Upper lobe of left lung (tissue), 6 donors: ENCODE measurements around the gene MYOF. TPM values are rescaled to one million over a fixed set of nuclear protein-coding genes. Genes with fewer than 3 reads are reported as not detected.

Source experiments
- ATAC-seq, 2 donors: fragments of 200-7000 bp; cut with Tn5 transposase; one replicate each; pipeline ENCODE4 v1.9.1; 2022; ENCODE audit warnings: mild to moderate bottlenecking in 2 of 2, moderate library complexity in 2 of 2; ENCODE audit not compliant: low FRiP score in 2 of 2
- DNase-seq, 2 donors: peaks; one replicate each; pipeline ENCODE4 v3.0.0-alpha.2; 2019 to 2020
- H3K27ac ChIP-seq, 4 donors: fragments of 200-600 bp; sonication (generic); one replicate each; pipeline ENCODE4 v1.5.1; 2016 to 2019
- H3K27me3 ChIP-seq, 4 donors: fragments of 200-600 bp; sonication (generic); one replicate each; pipeline ENCODE4 v1.5.1; 2017 to 2019
- H3K36me3 ChIP-seq, 4 donors: fragments of 200-600 bp; sonication (generic); one replicate each; pipeline ENCODE4 v1.5.1; 2016 to 2019
- H3K4me1 ChIP-seq, 4 donors: fragments of 200-600 bp; sonication (generic); one replicate each; pipeline ENCODE4 v1.5.1; 2018 to 2019
- H3K4me3 ChIP-seq, 4 donors: fragments of 200-600 bp; sonication (generic); one replicate each; pipeline ENCODE4 v1.5.1; 2017 to 2019; ENCODE audit warnings: mild to moderate bottlenecking in 2 of 4, moderate library complexity in 1 of 4
- H3K9me3 ChIP-seq, 4 donors: fragments of 200-600 bp; sonication (generic); one replicate each; pipeline ENCODE4 v1.5.1; 2018 to 2019
- CTCF ChIP-seq, 6 experiments: fragments of 450-650 bp in 4 of 6; fragments of 200-600 bp in 2 of 6; sonication (generic) in 2 of 6; IDR thresholded peaks; one replicate each; pipeline ENCODE4 v1.5.1; 2016 to 2019; ENCODE audit warnings: antibody characterized with exemption in 6 of 6
- EP300 ChIP-seq, 4 donors: sonication (generic); formaldehyde crosslinking; IDR thresholded peaks; one replicate each; pipeline ENCODE4 v1.5.1; 2017; ENCODE audit warnings: antibody characterized with exemption in 4 of 4, control low read depth in 2 of 4
- POLR2A ChIP-seq, 4 donors: fragments of 450-650 bp; IDR thresholded peaks; one replicate each; pipeline ENCODE4 v1.5.1; 2016 to 2017; ENCODE audit warnings: antibody characterized with exemption in 4 of 4, mild to moderate bottlenecking in 2 of 4
- POLR2AphosphoS5 ChIP-seq, 2 donors: sonication (generic); formaldehyde crosslinking; IDR thresholded peaks; one replicate each; pipeline ENCODE4 v1.5.1; 2017; ENCODE audit warnings: antibody characterized with exemption in 2 of 2
- WGBS, 2 donors: methylation state at CpG; one replicate each; pipeline ENCODE4 v1.1.5; 2017 to 2018; 5-methylcytosine and 5-hydroxymethylcytosine counted together
- total RNA-seq, 6 donors: library from RNA; depleted of rRNA in 4 of 6; stranded (reverse); fragments of >200 nt in 4 of 6; gene quantifications; one replicate each; pipeline versions ENCODE4 v1.1.0 to v1.2.1, GENCODE V29; 2016 to 2021
- donor health status: DM: no; HTN: no; CAD: no; lungs with moderate emphysema.
- donor health status: DM: no; HTN: yes; CAD: no; lungs with severe emphysema.

MYOF gene
- total RNA-seq, 6 donors from 2014 or later, result 83.9 to 168 (median 129) TPM

DNA sequence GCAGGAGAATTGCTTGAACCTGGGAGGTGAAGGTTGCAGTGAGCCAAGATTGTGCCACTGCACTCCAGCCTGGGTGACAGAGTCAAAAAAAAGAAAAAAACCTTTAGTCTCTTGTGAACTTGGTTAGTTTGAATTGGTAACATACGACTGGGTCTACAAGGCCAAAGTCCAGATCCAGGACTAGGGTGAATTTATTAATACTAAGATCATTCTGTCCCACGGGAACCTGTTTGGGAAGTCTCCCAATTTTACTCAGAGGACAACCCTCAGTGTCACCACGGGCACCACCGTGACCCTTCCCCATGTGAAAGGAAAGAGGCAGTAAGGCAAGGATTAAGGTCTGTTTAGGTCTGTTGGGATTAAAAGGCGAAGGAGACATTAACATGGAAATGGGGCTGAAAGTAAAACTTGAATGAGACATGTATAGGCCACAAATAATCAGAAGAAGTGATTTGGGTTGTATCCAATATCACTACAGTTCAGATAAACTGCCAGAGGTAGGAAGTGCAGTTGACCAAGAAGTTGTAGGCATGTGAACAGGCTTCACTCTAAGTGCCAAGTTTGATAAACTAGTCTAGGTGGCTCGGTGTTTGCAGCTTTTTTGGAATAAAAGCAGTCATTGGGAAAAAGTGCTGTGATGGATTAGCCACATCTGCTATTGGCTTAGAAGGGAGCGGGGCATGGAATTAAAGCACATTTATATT lies 30.7 kb downstream of the MYOF start:
- no peaks in the 10 kb centered on the region for H3K9me3 ChIP-seq
- H3K4me1 ChIP-seq, result peaks cover 1 to 18% (median 4%) of the 10 kb centered on the region in 4 donors
- TF ChIP-seq CTCF (IDR thresholded peaks at IDR 0.05) (no peak), POLR2AphosphoS5 (IDR thresholded peaks at IDR 0.05) (no peak), EP300 (IDR thresholded peaks at IDR 0.05) (no peak), POLR2A (IDR thresholded peaks at IDR 0.05) (no peak)
- peak overlapping the region in 1 of 4 donors; percentile 41 for H3K27ac ChIP-seq
- ATAC-seq, result no peak
- DNase-seq, result no peak
- WGBS, 2 donors, result 75 to 78% methylated on average over 7 of the region's 7 CpGs
- H3K4me3 ChIP-seq, result no peak overlapping the region
- no peaks in the 10 kb centered on the region for H3K27me3 ChIP-seq
- peaks cover 0 to 18% (median 7%) of the 10 kb centered on the region in 4 donors for H3K36me3 ChIP-seq

DNA sequence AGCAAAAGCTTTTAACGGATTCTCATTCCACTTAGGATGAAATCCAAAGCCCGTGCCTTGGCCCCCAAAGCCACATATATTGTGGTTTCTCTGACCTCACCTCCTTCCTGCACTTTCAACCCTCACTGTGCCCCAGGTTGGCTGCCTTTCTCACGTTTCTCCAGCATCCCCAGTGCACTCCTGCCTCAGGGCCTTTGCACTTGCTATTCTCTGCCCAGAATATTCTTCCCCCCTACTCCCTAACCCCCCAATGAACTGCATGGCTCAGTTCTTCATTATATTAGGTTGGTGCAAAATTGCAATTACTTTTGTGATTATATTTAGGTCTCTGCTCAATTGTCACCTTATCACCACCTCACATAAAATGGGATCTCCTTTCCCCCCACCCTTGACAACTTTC lies 34.2 kb downstream of the MYOF start:
- Histone ChIP-seq H3K9me3 (no peaks in the 10 kb centered on the region), H3K36me3 (peaks cover 0 to 13% (median 3%) of the 10 kb centered on the region in 4 donors), H3K4me1 (peaks cover 25 to 46% (median 26%) of the 10 kb centered on the region in 4 donors), H3K27ac (no peak overlapping the region), H3K27me3 (no peaks in the 10 kb centered on the region), H3K4me3 (no peak overlapping the region)
- TF ChIP-seq POLR2AphosphoS5 (IDR thresholded peaks at IDR 0.05) (no peak), POLR2A (IDR thresholded peaks at IDR 0.05) (no peak), EP300 (IDR thresholded peaks at IDR 0.05) (no peak), CTCF (IDR thresholded peaks at IDR 0.05) (no peak)
- no peak for ATAC-seq
- no peak for DNase-seq
- WGBS, 2 donors, result 53 to 68% methylated on average over 3 of the region's 3 CpGs

DNA sequence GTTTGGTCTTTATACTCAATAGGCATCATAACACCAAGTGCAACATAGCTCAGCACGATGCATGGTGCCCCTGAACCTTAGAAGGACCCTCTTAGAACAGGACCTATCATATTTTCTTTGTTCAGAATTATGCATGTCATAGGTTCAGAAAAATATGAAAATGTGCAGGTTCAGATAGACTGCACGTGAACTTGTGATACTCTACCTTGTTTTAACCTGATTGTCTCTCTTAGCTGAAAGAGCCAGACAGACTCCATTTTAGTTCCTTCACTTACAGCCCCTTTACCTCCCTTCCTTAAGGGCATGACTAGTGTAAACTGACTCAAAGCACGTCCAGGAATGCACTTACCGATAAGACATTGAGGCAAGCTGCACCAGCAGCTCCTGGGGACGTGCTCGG lies 35.1 kb downstream of the MYOF start:
- 58 to 69% methylated on average over 6 of the region's 6 CpGs for WGBS, 2 donors
- no peak for TF ChIP-seq CTCF (IDR thresholded peaks at IDR 0.05)
- TF ChIP-seq POLR2A (IDR thresholded peaks at IDR 0.05), result no peak
- no peak for TF ChIP-seq POLR2AphosphoS5 (IDR thresholded peaks at IDR 0.05)
- TF ChIP-seq EP300 (IDR thresholded peaks at IDR 0.05), result no peak
- H3K36me3 ChIP-seq, result peaks cover 0 to 13% (median 3%) of the 10 kb centered on the region in 4 donors
- DNase-seq, result no peak
- H3K4me1 ChIP-seq, result peaks cover 33 to 50% (median 35%) of the 10 kb centered on the region in 4 donors
- peak overlapping the region in 3 of 4 donors; percentile 61 to 97 (median 70) for H3K27ac ChIP-seq
- no peak for ATAC-seq
- H3K27me3 ChIP-seq, result no peaks in the 10 kb centered on the region
- H3K9me3 ChIP-seq, result no peaks in the 10 kb centered on the region
- H3K4me3 ChIP-seq, result no peak overlapping the region

DNA sequence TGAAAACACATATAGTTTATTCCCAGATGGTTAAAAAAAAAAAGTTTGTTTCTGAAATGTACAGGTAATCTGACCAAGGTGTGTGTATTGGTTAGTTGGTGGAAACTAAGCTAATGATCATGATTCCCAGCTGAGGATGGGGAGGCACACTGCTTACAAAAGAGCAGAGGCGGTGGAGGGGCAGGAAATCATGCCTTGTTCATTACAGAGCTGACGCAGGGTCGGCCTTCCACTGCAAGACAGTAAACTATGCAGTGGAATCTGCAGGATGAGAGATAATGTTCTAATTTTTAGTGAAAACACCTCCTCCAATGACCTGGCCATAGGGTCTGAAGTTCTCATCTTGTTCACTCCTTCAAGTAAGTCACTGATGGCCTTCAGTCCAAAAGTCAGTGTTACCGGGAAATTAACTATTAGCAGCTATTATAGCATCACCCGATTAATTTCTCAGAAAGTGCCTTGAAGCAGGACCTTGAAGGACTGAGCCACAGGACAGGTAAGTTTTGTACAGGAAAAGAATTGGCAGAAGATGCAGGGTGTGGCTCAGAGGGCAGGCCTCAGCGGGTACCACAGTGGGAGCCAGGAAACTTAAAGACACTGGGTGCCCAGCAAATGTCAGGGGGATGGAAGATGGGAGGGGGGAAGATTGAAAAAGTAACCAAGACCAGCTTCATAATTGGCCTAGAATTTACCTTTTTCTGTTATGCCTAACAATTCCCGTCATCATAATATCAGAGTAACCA lies 36.0 kb downstream of the MYOF start:
- no peak overlapping the region for H3K4me3 ChIP-seq
- ATAC-seq (no peak), DNase-seq (no peak)
- peak overlapping the region; percentile 61 to 97 (median 73) for H3K27ac ChIP-seq
- WGBS, 2 donors, result 60 to 64% methylated on average over 7 of the region's 7 CpGs
- no peaks in the 10 kb centered on the region for H3K27me3 ChIP-seq
- peaks cover 0 to 6% (median 3%) of the 10 kb centered on the region in 4 donors for H3K36me3 ChIP-seq
- TF ChIP-seq POLR2A (IDR thresholded peaks at IDR 0.05), result no peak
- TF ChIP-seq POLR2AphosphoS5 (IDR thresholded peaks at IDR 0.05), result no peak
- TF ChIP-seq CTCF (IDR thresholded peaks at IDR 0.05), result no peak
- TF ChIP-seq EP300 (IDR thresholded peaks at IDR 0.05), result no peak
- H3K9me3 ChIP-seq, result no peaks in the 10 kb centered on the region
- peaks cover 39 to 54% (median 43%) of the 10 kb centered on the region in 4 donors for H3K4me1 ChIP-seq
